Measurements from ENCODE around the gene NEGR1.

DNA sequence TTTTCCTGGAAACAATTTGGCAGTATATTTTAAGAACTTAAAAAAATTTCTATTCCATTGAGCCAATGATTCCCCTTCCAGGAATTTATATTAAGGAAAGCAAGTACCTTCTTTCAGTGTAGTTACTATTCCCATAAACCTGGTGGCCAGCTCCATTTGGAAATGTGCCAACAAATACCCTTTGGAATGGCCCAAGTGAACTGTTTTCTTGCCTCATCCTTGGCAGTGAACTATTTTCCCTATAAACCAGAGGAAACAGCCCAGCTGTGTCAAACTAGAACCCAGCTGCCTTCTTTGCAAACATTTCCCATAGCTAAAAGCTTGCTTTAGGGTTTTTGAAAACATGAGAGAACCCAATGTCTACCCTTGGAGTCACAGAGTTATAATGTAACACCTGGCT, 496.9 kb downstream of the NEGR1 start:
- TF ChIP-seq POLR2A (IDR thresholded peaks at IDR 0.05) (no peak), CTCF (IDR thresholded peaks at IDR 0.05) (no peak), POLR2AphosphoS5 (IDR thresholded peaks at IDR 0.05) (no peak), EP300 (IDR thresholded peaks at IDR 0.05) (no peak)

Data from gastroesophageal sphincter (tissue), 3 donors.